Measurements from ENCODE around the gene SUPT20HL2.

Gene SUPT20HL2

DNA sequence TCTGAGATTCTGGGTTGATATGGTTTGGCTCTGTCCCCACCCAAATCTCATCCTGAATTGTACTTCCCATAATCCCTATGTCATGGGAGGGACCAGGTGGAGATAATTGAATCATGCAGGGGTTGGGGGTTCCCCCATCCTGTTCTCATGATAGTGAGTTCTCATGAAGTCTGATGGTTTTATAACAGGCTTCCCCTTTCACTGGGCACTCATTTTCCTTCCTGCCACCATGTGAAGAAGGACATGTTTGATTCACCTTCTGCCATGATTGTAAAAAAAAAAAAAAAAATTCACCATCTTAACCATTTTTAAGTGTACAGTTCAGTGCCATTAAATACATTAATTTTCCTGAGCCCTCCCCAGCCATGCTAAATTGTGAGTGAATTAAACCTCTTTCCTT, 42.6 kb downstream of the SUPT20HL2 start:
- no peak for DNase-seq (ENCODE audit: low read depth)
- no peak overlapping the region for H3K4me3 ChIP-seq (ENCODE audit: low read depth, low read length)
- no peak for TF ChIP-seq MYC (IDR thresholded peaks at IDR 0.05; ENCODE audit: low read depth, low read length)

DNA sequence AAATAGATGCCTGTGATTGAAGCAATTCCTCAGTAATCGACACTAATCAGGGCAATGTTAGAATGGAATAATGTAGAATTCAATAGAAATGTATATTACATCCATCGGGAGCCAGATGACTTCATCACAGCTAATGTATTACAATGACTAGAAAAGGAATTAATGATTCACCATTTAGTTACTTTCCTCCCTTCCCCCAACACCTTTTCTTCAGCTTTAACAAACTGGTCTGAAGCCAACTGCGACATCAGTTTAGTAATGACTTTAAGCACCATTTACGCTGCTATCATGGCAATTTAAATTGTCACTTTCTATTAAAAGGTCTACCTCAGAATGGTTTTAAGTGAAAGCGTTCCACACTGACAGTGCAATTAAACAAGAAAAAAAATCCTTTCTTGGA, 45.1 kb downstream of the SUPT20HL2 start:
- no peak for DNase-seq (ENCODE audit: low read depth)
- TF ChIP-seq MYC (IDR thresholded peaks at IDR 0.05; ENCODE audit: low read depth, low read length) (no peak), POLR2A (IDR thresholded peaks at IDR 0.05; ENCODE audit: extremely low read depth, insufficient read length) (no peak)
- TF ChIP-seq, protein P1, sequence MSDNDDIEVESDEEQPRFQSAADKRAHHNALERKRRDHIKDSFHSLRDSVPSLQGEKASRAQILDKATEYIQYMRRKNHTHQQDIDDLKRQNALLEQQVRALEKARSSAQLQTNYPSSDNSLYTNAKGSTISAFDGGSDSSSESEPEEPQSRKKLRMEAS (IDR thresholded peaks at IDR 0.05; ENCODE audit: low read depth, low read length), result no peak
- TF ChIP-seq, protein P2, sequence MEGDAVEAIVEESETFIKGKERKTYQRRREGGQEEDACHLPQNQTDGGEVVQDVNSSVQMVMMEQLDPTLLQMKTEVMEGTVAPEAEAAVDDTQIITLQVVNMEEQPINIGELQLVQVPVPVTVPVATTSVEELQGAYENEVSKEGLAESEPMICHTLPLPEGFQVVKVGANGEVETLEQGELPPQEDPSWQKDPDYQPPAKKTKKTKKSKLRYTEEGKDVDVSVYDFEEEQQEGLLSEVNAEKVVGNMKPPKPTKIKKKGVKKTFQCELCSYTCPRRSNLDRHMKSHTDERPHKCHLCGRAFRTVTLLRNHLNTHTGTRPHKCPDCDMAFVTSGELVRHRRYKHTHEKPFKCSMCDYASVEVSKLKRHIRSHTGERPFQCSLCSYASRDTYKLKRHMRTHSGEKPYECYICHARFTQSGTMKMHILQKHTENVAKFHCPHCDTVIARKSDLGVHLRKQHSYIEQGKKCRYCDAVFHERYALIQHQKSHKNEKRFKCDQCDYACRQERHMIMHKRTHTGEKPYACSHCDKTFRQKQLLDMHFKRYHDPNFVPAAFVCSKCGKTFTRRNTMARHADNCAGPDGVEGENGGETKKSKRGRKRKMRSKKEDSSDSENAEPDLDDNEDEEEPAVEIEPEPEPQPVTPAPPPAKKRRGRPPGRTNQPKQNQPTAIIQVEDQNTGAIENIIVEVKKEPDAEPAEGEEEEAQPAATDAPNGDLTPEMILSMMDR (IDR thresholded peaks at IDR 0.05; ENCODE audit: low read depth, low read length), result no peak
- no peak overlapping the region for H3K4me3 ChIP-seq (ENCODE audit: low read depth, low read length)

DNA sequence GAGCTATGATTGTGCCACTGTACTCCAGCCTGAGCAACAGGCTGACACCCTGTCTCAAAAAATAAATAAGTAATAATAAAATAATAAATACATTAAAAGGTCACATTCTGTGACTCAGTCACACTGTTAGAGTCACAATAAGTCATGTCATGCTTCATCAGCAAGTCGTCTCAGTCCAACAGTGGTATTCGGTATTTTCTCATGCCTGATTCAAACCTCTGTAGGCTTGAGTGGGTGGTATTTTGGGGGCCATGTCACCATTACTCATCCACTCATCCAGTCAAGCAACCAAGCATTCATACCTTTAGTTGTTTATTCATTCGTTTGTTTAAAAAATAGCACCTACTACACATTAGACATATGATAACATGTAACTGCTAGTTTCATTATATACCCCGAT, 46.9 kb downstream of the SUPT20HL2 start:
- TF ChIP-seq, protein P1 (IDR thresholded peaks at IDR 0.05; ENCODE audit: low read depth, low read length), result no peak
- TF ChIP-seq MYC (IDR thresholded peaks at IDR 0.05; ENCODE audit: low read depth, low read length), result no peak
- TF ChIP-seq, protein P2 (IDR thresholded peaks at IDR 0.05; ENCODE audit: low read depth, low read length), result no peak
- no peak for TF ChIP-seq POLR2A (IDR thresholded peaks at IDR 0.05; ENCODE audit: extremely low read depth, insufficient read length)
- no peak for DNase-seq (ENCODE audit: low read depth)
- H3K4me3 ChIP-seq (ENCODE audit: low read depth, low read length), result no peak overlapping the region

DNA sequence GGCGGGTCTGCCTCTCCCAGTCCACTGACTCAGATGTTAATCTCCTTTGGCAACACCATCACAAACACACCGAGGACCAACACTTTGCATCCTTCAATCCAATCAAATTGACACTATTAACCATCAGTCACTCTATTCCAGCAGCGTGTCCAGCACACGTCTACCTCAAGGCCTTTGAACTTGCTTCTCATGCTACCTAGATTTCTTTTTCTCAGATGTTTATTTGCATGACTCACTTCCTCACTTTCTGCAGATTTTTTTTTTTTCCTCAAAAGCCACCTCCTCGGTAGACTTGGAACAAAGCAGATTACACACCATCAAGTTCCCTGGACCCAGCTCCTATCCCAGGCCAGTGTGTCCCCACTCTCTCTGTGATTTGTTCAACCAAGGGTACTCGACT, 49.5 kb downstream of the SUPT20HL2 start:
- TF ChIP-seq POLR2A (IDR thresholded peaks at IDR 0.05; ENCODE audit: extremely low read depth, insufficient read length) (no peak), MYC (IDR thresholded peaks at IDR 0.05; ENCODE audit: low read depth, low read length) (no peak)
- TF ChIP-seq, protein P1 (IDR thresholded peaks at IDR 0.05; ENCODE audit: low read depth, low read length), result no peak
- TF ChIP-seq, protein P2 (IDR thresholded peaks at IDR 0.05; ENCODE audit: low read depth, low read length), result no peak
- H3K4me3 ChIP-seq (ENCODE audit: low read depth, low read length), result no peak overlapping the region
- no peak for DNase-seq (ENCODE audit: low read depth)

DNA sequence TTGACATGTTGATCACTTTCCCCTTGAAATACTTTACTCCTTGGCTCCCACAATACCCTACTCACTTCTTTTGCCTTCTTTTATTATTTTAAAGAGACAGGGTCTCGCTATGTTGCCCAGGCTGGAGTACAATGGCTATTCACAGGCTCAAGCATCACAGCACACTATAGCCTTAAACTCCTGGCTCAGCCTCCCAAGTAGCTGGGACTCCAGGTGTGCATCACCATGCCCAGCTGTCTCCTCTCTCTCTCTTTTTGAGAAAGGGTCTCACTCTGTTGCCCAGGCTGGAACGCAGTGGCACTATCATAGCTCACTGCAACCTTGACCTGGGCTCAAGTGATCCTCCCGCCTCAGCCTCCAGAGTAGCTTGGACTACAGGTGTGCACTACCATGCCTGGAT, 51.6 kb downstream of the SUPT20HL2 start:
- no peak for TF ChIP-seq POLR2A (IDR thresholded peaks at IDR 0.05; ENCODE audit: extremely low read depth, insufficient read length)
- TF ChIP-seq, protein P2 (IDR thresholded peaks at IDR 0.05; ENCODE audit: low read depth, low read length), result no peak
- TF ChIP-seq, protein P1 (IDR thresholded peaks at IDR 0.05; ENCODE audit: low read depth, low read length), result no peak
- TF ChIP-seq MYC (IDR thresholded peaks at IDR 0.05; ENCODE audit: low read depth, low read length), result no peak

More for the DNA sequence above, 51.6 kb downstream of the SUPT20HL2 start:
- no peak for DNase-seq (ENCODE audit: low read depth)
- no peak overlapping the region for H3K4me3 ChIP-seq (ENCODE audit: low read depth, low read length)
